ENCODE measurements around the gene DMBT1. TPM values are rescaled to one million over a fixed set of nuclear protein-coding genes. Genes with fewer than 3 reads are reported as not detected.

Gene DMBT1
- total and polyA plus RNA-seq, 2 experiments from 2014 or later = not detected

GRCh38 chr10:122655524-122656307 is 95.2 kb downstream of the DMBT1 start:
- no peaks in the 10 kb centered on the region for H3K36me3 ChIP-seq
- H3K9me3 ChIP-seq (ENCODE audit: low read depth) = no peaks in the 10 kb centered on the region
- DNase-seq (ENCODE audit: low read depth in 1 of 2, low spot score in 1 of 2) = no peak
- no peak overlapping the region for H3K4me3 ChIP-seq
- H3K27me3 ChIP-seq = no peaks in the 10 kb centered on the region
- no peak overlapping the region for H3K27ac ChIP-seq
- TF ChIP-seq CTCF (IDR thresholded peaks at IDR 0.05; ENCODE audit: low read depth, low read length) = no peak
- no peaks in the 10 kb centered on the region for H3K4me1 ChIP-seq (ENCODE audit: low read depth)

- TF ChIP-seq CTCF (IDR thresholded peaks at IDR 0.05; ENCODE audit: low read depth, low read length) = no peak
- no peaks in the 10 kb centered on the region for H3K27me3 ChIP-seq
Observed at GRCh38 chr10:122656308-122656705, 95.8 kb downstream of the DMBT1 start.

DNA sequence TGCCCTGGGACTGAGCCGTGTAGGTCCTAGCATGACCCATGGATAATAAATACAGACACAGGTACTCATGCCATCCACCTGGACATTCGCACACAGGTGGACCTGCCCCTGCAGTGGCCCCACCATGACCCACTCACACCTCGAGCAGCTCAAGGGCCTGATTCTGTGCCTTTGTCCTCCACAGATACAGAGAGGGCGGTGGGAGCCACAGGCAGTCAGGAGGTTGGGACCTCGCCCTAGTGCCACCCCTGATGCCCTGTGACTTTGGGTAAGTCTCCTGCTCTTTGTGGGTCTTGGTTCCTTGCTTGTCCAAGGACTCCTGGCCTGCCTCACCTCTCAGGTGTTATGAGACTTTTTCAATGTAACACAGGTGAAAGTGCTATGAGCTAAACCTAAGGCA is 96.2 kb downstream of the DMBT1 start:
- TF ChIP-seq CTCF (IDR thresholded peaks at IDR 0.05; ENCODE audit: low read depth, low read length) = no peak
- Histone ChIP-seq H3K4me1 (ENCODE audit: low read depth) (no peaks in the 10 kb centered on the region), H3K27me3 (no peaks in the 10 kb centered on the region)

More at GRCh38 chr10:122656308-122656705, 95.8 kb downstream of the DMBT1 start:
- H3K36me3 ChIP-seq = no peaks in the 10 kb centered on the region
- DNase-seq (ENCODE audit: low read depth in 1 of 2, low spot score in 1 of 2) = no peak
- no peaks in the 10 kb centered on the region for H3K9me3 ChIP-seq (ENCODE audit: low read depth)
- H3K27ac ChIP-seq = no peak overlapping the region
- no peaks in the 10 kb centered on the region for H3K4me1 ChIP-seq (ENCODE audit: low read depth)
- H3K4me3 ChIP-seq = no peak overlapping the region

DNA sequence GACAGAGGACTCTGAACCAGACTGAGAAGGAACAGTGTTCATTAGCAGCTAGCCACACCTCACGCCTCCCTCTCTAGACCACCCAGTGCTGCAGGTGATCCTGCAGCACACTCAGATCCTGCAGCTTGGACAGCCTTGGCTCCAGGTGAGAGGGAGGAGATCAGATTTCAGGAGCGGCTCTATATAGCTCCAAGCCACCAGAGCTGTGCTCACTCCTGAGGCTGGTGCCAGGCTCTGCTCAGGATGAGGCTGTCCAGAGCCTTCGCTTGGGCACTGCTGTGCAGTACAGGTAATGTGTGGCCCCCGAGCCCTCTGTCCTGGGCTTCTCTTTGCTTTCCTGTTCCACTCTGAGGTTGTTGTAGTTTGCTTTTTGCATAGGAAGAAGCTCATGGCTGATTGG is 96.7 kb downstream of the DMBT1 start:
- Histone ChIP-seq H3K4me3 (no peak overlapping the region), H3K9me3 (ENCODE audit: low read depth) (no peaks in the 10 kb centered on the region), H3K36me3 (no peaks in the 10 kb centered on the region), H3K4me1 (ENCODE audit: low read depth) (no peaks in the 10 kb centered on the region), H3K27me3 (no peaks in the 10 kb centered on the region), H3K27ac (no peak overlapping the region)
- no peak for TF ChIP-seq CTCF (IDR thresholded peaks at IDR 0.05; ENCODE audit: low read depth, low read length)
- DNase-seq (ENCODE audit: low read depth in 1 of 2, low spot score in 1 of 2) = no peak

More for the DNA sequence above, 96.2 kb downstream of the DMBT1 start:
- H3K9me3 ChIP-seq (ENCODE audit: low read depth) = no peaks in the 10 kb centered on the region
- no peak overlapping the region for H3K27ac ChIP-seq
- no peaks in the 10 kb centered on the region for H3K36me3 ChIP-seq
- H3K4me3 ChIP-seq = no peak overlapping the region
- DNase-seq (ENCODE audit: low read depth in 1 of 2, low spot score in 1 of 2) = no peak

- DNase-seq (ENCODE audit: low read depth in 1 of 2, low spot score in 1 of 2) = no peak
- H3K27me3 ChIP-seq = no peaks in the 10 kb centered on the region
- H3K9me3 ChIP-seq (ENCODE audit: low read depth) = no peaks in the 10 kb centered on the region
- no peaks in the 10 kb centered on the region for H3K36me3 ChIP-seq
- H3K4me3 ChIP-seq = no peak overlapping the region
- H3K4me1 ChIP-seq (ENCODE audit: low read depth) = no peaks in the 10 kb centered on the region
- H3K27ac ChIP-seq = no peak overlapping the region
- TF ChIP-seq CTCF (IDR thresholded peaks at IDR 0.05; ENCODE audit: low read depth, low read length) = no peak
Observed at GRCh38 chr10:122657729-122658128, 97.2 kb downstream of the DMBT1 start.

Measured in cardiac muscle cell (in vitro differentiated cells and primary cell).